SIG-M5 treated with dmso at 0.1 percent for 504 hours (cell line): ENCODE measurements around the gene ITGAV.

Experiments
- DNase-seq: peaks from one replicate; lab custom pipeline; 2025; ENCODE audit not compliant: unreplicated experiment; lab: John Stamatoyannopoulos, UW

ITGAV gene

GRCh38 chr2:186716004-186716403 is 126.1 kb downstream of the ITGAV start:
- DNase-seq = no peak

GRCh38 chr2:186716899-186717298 is 127.0 kb downstream of the ITGAV start:
- no peak for DNase-seq

- DNase-seq = no peak
Observed at GRCh38 chr2:186717320-186718007, 127.6 kb downstream of the ITGAV start.

GRCh38 chr2:186718122-186718521 is 128.3 kb downstream of the ITGAV start:
- DNase-seq = no peak

GRCh38 chr2:186718903-186719302 is 129.0 kb downstream of the ITGAV start:
- no peak for DNase-seq

GRCh38 chr2:186721956-186722355 is 132.1 kb downstream of the ITGAV start:
- no peak for DNase-seq

- no peak for DNase-seq
Observed at GRCh38 chr2:186724736-186725135, 134.9 kb downstream of the ITGAV start.

- DNase-seq = no peak
Observed at GRCh38 chr2:186725783-186726182, 135.9 kb downstream of the ITGAV start.

- no peak for DNase-seq
Observed at GRCh38 chr2:186726938-186727337, 137.1 kb downstream of the ITGAV start.

- no peak for DNase-seq
Observed at GRCh38 chr2:186728631-186729030, 138.8 kb downstream of the ITGAV start.
